NT2/D1 (cell line): ENCODE results near the gene PNLIP.

ENCODE experiments used
- DNase-seq: peaks from one replicate; pipeline ENCODE4 v3.0.0-alpha.2; 2011; ENCODE audit warnings: low read depth, low spot score
- H3K27me3 ChIP-seq: 2 replicates; pipeline ENCODE4 v1.6.0; 2011; ENCODE audit warnings: mild to moderate bottlenecking; ENCODE audit not compliant: insufficient read length, insufficient read depth
- H3K36me3 ChIP-seq: 2 replicates; pipeline ENCODE4 v1.6.1; 2011; ENCODE audit warnings: mild to moderate bottlenecking, low read length, mixed read lengths; ENCODE audit not compliant: insufficient read depth, insufficient read length
- H3K4me1 ChIP-seq: 2 replicates; pipeline ENCODE4 v1.5.1; 2011; ENCODE audit not compliant: insufficient read depth, insufficient read length
- H3K4me3 ChIP-seq: 2 replicates; pipeline ENCODE4 v1.5.1; 2011; ENCODE audit warnings: low read depth; ENCODE audit not compliant: insufficient read length
- H3K9ac ChIP-seq: 2 replicates; pipeline ENCODE4 v1.6.0; 2011; ENCODE audit warnings: low read depth; ENCODE audit not compliant: insufficient read length
- H3K9me3 ChIP-seq: 2 replicates; pipeline ENCODE4 v1.5.1; 2011; ENCODE audit warnings: mild to moderate bottlenecking, low read length; ENCODE audit not compliant: insufficient read depth
- SUZ12 ChIP-seq: IDR thresholded peaks from 2 replicates; pipeline ENCODE4 v1.6.1; 2011; ENCODE audit not compliant: insufficient read length, insufficient read depth; ENCODE audit errors: extremely low read depth
- YY1 ChIP-seq: IDR thresholded peaks from 2 replicates; pipeline ENCODE4 v1.6.1; 2011; ENCODE audit not compliant: insufficient read length, insufficient read depth
- ZNF274 ChIP-seq: IDR thresholded peaks from 2 replicates; pipeline ENCODE4 v1.6.1; 2011; ENCODE audit warnings: mild to moderate bottlenecking, low read depth, low read length

The PNLIP gene

GRCh38 chr10:116526219-116526618 is 19.5 kb upstream of the PNLIP start:
- Histone ChIP-seq H3K36me3 (no peaks in the 10 kb centered on the region), H3K4me1 (no peaks in the 10 kb centered on the region), H3K9ac (no peak overlapping the region), H3K27me3 (no peaks in the 10 kb centered on the region), H3K9me3 (no peaks in the 10 kb centered on the region), H3K4me3 (no peak overlapping the region)
- TF ChIP-seq YY1 = no peak
- DNase-seq = no peak

DNA sequence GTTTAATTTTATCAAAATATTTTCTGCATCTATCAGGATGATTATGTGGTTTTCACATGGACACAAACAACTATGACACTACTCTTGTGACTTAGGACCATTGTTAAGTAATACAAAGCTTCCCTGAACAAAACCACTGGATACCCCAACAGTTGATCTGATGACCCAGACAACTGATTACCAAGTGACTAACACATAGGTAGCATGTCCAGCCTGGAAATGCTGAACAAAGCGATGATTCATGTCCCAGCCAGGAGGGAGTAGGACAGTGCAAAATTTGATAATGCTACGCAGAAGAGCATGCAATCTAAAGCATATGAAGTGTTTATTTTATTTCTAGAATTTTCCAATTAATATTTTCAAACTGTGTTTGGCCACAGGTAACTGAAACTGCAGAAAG is 8.9 kb upstream of the PNLIP start:
- TF ChIP-seq SUZ12 (no peak), YY1 (no peak), ZNF274 (no peak)
- Histone ChIP-seq H3K4me3 (no peak overlapping the region), H3K36me3 (no peaks in the 10 kb centered on the region), H3K9ac (no peak overlapping the region), H3K4me1 (no peaks in the 10 kb centered on the region), H3K27me3 (no peaks in the 10 kb centered on the region), H3K9me3 (peaks cover 9% of the 10 kb centered on the region; the same call in 1 of the 2 replicates)
- no peak for DNase-seq

- Histone ChIP-seq H3K36me3 (no peaks in the 10 kb centered on the region), H3K27me3 (no peaks in the 10 kb centered on the region), H3K4me3 (no peak overlapping the region), H3K9ac (no peak overlapping the region), H3K4me1 (no peaks in the 10 kb centered on the region), H3K9me3 (peaks cover 9% of the 10 kb centered on the region; the same call in 1 of the 2 replicates)
- TF ChIP-seq YY1 (no peak), ZNF274 (no peak), SUZ12 (no peak)
- no peak for DNase-seq
Observed at GRCh38 chr10:116538456-116538855, 7.3 kb upstream of the PNLIP start.

DNA sequence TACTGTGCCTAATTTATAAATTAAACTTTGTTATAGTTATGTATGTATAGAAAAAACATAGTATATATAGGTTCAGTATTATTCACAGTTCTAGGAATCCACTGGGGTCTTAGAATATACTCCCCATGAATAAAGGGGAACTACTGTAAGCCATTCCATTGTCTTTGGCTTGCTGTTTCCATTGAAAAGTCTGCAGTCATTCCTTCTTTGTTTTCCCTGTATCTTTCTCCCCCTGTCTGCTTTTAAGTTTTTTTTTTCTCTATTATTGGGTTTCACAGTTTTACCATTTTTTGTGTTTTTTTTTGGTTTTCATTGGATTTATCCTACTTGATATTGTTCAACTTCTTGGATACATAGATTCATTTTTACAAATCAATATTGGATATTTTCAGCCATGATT is 6.7 kb upstream of the PNLIP start:
- H3K27me3 ChIP-seq = no peaks in the 10 kb centered on the region
- H3K4me1 ChIP-seq = no peaks in the 10 kb centered on the region
- H3K4me3 ChIP-seq = no peak overlapping the region
- no peaks in the 10 kb centered on the region for H3K36me3 ChIP-seq
- DNase-seq = no peak
- no peak overlapping the region for H3K9ac ChIP-seq
- peaks cover 9% of the 10 kb centered on the region; the same call in 1 of the 2 replicates for H3K9me3 ChIP-seq
- TF ChIP-seq YY1 (no peak), ZNF274 (no peak), SUZ12 (no peak)

DNA sequence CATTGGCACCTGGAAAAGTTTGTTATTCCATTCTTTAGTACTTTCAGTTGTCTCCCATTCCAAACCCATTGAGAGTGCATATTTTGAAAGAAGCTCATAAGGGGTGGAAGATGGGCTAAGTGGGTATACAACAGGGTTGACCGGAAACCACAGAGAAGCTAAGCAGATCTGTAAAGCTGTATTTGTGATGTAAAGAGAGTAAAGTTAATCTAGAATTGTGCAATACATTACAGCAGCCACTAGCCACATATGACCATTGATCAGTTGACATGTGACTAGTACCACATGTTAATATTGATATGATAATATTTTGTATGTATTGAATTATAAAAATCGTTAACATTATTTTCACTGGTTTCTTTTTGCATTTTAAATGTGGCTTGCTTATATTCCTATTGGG is 4.9 kb upstream of the PNLIP start:
- H3K9ac ChIP-seq = no peak overlapping the region
- H3K36me3 ChIP-seq = no peaks in the 10 kb centered on the region
- H3K9me3 ChIP-seq = peaks cover 9% of the 10 kb centered on the region; the same call in 1 of the 2 replicates
- H3K4me3 ChIP-seq = no peak overlapping the region
- TF ChIP-seq SUZ12 (no peak), ZNF274 (no peak), YY1 (no peak)
- no peaks in the 10 kb centered on the region for H3K4me1 ChIP-seq
- no peak for DNase-seq
- no peaks in the 10 kb centered on the region for H3K27me3 ChIP-seq

- H3K4me1 ChIP-seq = no peaks in the 10 kb centered on the region
- H3K9ac ChIP-seq = no peak overlapping the region
- no peaks in the 10 kb centered on the region for H3K36me3 ChIP-seq
- no peaks in the 10 kb centered on the region for H3K27me3 ChIP-seq
- H3K4me3 ChIP-seq = no peak overlapping the region
- TF ChIP-seq ZNF274 (no peak), SUZ12 (no peak), YY1 (no peak)
- peaks cover 9% of the 10 kb centered on the region; the same call in 1 of the 2 replicates for H3K9me3 ChIP-seq
- no peak for DNase-seq
Observed at GRCh38 chr10:116542007-116542677, 3.6 kb upstream of the PNLIP start.

- no peaks in the 10 kb centered on the region for H3K27me3 ChIP-seq
- DNase-seq = no peak
- H3K4me3 ChIP-seq = no peak overlapping the region
- H3K9me3 ChIP-seq = no peaks in the 10 kb centered on the region
- TF ChIP-seq ZNF274 = no peak
- H3K4me1 ChIP-seq = no peaks in the 10 kb centered on the region
- no peak overlapping the region for H3K9ac ChIP-seq
- H3K36me3 ChIP-seq = no peaks in the 10 kb centered on the region
Observed at GRCh38 chr10:116545122-116545521, 609 bp upstream of the PNLIP start.
